Activated CD4-positive, alpha-beta T cell treated with anti-CD3 and anti-CD28 coated beads, Interleukin-2, amount 50 U/mL, for 1 hour (primary cell): Measurements from ENCODE around the gene DET1.
"Not testable (repeated sequence)": the region's sequence is repeated elsewhere in the genome, so short reads cannot be mapped to it uniquely, and the experiment has no call there.

Experiments used
- DNase-seq: peaks from one replicate; pipeline ENCODE4 v3.0.0-alpha.2; 2020

DET1 gene

GRCh38 chr15:88546248-88547129 lies at the start of gene DET1:
TSS of gene DET1 (minus strand) at chr15:88546681. CDS start at chr15:88531705, 14,976 bp downstream.
- DNase-seq, result peak; percentile 93

DNA sequence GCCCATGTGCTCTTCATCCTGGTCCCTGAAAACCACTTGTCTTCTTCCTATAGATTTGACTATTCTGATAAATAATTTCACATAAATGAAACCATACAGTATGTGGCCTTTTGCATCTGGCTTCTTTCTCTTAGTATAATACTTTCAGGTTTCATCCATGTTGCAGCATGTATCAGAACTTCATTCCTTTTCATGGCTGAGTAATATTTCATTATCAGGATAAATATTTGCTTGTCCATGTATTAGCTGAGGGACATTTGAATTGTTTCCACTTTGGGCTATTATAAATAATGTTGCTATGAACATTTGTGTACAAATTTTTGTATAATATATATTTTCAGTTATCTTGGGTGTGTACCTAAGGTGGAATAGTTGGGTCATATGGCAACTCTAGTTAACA lies 44.9 kb upstream of the DET1 start:
- DNase-seq, result no peak

DNA sequence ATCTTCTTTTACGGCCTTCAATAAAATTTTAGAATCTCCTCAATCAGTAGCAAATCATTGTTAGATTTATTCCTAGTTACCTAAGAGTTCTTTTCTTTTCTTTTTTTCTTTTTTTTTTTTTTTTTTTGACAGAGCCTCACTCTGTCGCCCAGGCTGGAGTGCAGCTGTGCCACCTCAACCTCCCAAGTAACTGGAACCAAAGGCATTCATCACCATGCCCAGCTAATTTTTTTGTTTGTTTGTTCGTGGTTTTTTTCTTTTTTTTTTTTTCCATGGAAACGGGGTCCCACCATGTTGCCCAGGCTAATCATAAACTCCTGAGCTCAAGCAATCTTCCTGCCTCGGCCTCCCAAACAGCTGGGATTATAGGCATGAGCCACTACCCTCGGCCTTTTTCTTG lies 44.3 kb upstream of the DET1 start:
- no peak for DNase-seq

DNA sequence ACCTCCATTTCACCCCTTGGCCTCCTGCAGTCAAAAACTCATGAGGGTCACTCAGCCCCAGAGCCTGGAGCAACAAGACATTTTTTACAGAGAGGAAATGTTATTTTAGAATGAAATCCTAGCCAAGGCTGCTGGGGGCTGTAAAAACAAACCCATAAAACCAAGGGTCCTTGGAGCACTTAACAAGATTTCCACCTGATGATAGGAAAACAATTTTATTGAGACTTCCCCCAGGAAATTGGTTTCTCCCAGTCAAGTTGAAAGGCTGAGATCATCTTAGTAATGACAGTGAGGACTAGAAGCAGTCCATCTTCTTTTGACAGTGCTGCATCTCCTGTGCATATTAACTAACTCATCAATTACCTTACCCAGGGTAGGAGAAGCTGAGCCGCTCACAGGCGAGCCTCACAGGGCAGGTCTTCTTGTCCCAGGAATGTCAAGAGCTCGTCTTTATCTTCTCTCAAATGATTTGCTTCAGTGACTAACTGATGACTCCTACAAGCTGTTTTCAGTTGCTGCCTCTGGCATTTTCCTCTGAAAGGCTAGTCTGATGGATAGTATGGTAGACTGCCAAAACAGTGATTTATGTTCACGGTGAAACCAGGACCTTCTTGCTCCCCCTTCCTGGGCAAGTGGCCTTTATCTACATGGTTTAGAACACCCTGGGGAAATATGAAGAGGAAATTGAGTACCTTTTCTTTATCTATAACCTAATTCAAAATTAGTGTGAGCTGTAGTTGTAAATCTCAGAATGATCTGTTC lies 40.1 kb upstream of the DET1 start:
- no peak for DNase-seq

GRCh38 chr15:88580532-88580931 lies 34.1 kb upstream of the DET1 start:
- no peak for DNase-seq

GRCh38 chr15:88579322-88579721 lies 32.8 kb upstream of the DET1 start:
- DNase-seq, result no peak

DNA sequence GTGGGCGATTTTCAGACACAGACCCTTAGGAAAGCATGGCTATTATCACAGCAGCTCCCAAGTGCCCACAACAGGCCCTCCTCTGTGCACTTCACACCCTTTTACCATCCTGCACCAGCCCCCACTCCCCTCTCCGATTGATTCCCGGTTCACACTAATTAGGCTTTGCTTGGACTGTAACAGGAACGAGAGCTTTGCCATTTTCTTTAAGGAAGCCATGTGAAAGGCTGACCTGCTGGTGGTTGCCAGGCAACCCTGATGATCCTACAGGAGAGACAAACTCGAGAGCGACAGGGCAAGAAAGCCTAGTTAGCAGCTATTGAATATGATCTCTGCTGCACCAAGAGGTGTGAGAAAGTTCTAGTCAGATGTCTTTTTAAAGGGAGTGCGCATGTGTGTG lies 28.2 kb upstream of the DET1 start:
- DNase-seq, result no peak

DNA sequence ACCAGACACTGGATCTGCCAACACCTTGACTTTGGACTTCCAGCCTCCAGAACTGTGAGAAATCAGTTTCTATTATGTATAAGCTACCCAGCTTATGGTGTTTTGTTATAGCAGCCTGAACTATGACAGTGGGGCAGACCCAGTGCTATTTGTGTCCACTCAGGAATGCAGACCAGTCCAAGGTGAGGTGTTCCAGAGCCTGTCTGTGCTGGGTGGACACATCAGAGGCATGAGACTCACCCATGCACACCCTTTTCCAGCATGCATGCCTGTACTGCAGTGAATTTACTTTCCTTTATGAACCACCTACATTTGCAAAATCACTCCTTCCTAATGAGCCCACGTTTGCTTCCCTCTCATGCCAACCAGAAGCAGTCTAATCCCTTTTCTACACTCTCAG lies 27.6 kb upstream of the DET1 start:
- DNase-seq, result no peak

DNA sequence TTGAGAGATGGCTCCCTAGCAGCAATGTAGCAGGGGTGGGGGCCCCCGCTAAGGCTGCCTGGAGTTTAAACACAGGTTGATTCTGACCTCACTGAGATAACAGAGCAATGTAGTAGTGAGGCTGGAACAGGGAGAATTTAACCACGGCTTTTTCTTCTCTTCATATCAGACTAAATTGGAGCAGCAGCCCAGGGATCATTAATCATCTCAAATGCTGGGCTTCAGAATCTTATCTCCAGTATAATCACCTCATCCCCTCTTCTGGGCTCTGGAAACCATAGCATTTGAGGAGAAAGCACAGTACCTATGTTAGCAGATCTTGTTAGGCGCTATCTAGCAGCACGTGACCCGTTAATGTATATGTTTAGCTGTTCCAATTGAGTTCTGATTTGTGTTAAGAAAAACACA lies 25.4 kb upstream of the DET1 start:
- no peak for DNase-seq

GRCh38 chr15:88571153-88571851 lies 24.8 kb upstream of the DET1 start:
- no peak for DNase-seq

DNA sequence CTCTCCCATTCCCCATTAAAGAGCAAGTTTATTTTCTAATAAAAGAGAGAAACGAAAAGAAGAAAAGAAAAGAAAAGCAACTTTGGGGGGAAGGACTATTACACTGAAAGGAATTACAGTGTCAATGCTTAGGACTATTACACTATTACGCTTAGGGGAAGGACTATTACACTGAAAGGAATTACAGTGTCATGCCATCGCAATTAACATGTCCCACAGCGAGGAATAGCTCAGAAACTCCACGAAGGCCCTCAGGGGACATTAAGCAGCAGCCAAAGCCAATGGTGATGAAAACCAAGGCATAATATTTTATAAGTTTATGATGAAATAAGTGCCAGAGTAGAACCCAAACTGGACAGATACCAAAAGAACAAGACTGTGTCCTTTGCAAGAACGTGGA lies 22.1 kb upstream of the DET1 start:
- no peak for DNase-seq

DNA sequence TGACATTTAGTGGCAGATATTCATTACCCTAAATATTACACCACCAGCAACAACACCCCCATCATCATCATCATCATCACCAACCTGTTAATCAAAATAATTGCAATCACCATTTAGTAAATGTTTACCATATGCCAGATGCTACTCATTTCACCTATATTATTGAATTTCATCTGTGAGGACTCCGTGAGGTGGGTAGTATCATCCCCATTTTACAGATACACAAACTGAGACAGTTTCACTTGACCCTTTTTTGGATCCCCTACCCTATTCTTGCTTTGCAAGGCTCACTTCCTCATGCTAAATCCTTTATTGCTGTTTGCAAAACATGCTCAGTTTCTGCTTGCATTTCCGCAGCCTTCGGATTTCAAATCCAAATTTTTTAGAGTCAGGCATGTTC lies 18.3 kb upstream of the DET1 start:
- DNase-seq, result no peak

DNA sequence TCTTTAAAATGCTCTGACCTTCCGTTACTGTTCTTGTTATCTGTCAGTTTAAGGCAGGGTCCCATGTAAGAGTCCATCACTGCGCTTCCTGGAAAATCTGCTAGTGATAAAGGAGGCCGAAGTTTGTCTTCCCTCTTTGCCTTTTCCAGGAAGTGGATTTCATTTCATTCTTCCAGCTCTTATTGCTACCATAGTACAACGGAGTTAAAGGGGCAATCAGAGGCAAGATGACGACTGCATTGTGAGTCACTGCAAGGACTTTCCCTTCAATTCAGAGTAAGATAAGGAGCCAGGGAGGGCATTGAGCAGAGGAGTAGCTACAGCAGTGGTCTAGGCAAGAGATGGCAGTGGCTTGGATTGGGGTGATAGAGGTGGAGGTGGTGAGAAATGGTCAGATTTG lies 17.2 kb upstream of the DET1 start:
- no peak for DNase-seq

GRCh38 chr15:88559565-88559964 lies 13.1 kb upstream of the DET1 start:
- not testable (repeated sequence) for DNase-seq

DNA sequence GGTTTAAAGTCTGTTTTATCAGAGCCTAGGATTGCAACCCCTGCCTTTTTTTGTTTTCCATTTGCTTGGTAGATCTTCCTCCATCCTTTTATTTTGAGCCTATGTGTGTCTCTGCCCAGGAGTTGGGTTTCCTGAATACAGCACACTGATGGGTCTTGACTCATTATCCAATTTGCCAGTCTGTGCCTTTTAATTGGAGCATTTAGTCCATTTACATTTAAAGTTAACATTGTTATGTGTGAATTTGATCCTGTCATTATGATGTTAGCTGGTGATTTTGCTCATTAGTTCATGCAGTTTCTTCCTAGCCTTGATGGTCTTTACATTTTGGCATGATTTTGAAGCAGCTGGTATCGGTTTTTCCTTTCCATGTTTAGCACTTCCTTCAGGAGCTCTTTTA lies 11.5 kb upstream of the DET1 start:
- not testable (repeated sequence) for DNase-seq

DNA sequence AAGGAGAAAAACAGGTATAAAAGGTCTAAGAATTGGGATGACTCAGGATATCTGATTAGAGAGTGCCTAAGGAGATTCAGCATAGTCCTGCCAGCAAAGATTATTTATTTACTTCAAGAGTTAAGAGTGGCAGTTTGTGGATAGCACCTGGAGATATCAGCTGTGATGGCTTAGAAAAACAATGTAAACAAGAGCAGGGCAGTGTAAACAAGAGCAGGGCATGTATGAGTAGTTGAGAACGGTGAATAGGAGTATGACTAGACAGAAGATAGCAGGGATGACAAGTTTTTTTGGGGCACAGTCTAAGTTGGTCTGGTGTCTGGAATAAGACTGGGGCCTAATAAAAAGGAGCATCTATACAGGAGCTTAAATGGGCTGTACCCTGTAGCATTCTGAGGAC lies 1.5 kb upstream of the DET1 start:
- not testable (repeated sequence) for DNase-seq

GRCh38 chr15:88545578-88546247 lies 768 bp downstream of the DET1 start:
- not testable (repeated sequence) for DNase-seq

- DNase-seq, result no peak
Measured at GRCh38 chr15:88543065-88543776, 3.3 kb downstream of the DET1 start.

DNA sequence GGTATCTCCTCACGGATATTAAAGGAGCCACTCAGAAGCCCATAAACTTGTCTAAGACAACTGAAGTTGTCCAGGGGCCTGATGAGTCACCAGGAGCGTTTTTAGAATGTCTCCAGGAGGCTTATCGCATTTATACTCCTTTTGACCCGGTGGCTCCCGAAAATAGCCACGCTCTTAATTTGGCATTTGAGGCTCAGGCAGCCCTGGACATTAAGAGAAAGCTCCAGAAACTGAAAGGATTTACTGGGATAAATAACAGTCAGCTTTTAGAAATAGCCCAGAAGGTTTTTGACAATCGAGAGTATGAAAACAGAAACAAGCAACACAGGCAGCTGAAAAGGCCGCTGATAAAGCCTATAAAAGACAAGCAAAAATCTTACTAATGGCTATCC lies 4.1 kb downstream of the DET1 start:
- no peak for DNase-seq

GRCh38 chr15:88541709-88542341 lies 4.7 kb downstream of the DET1 start:
- DNase-seq, result no peak

DNA sequence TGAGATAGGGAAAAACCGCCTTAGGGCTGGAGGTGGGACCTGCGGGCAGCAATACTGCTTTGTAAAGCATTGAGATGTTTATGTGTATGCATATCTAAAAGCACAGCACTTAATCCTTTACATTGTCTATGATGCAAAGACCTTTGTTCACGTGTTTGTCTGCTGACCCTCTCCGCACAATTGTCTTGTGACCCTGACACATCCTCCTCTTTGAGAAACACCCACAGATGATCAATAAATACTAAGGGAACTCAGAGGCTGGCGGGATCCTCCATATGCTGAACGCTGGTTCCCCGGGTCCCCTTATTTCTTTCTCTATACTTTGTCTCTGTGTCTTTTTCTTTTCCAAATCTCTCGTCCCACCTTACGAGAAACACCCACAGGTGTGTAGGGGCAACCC lies 5.4 kb downstream of the DET1 start:
- not testable (repeated sequence) for DNase-seq

GRCh38 chr15:88540350-88540749 lies 6.1 kb downstream of the DET1 start:
- not testable (repeated sequence) for DNase-seq
